Activated naive CD4-positive, alpha-beta T cell treated with anti-CD3 and anti-CD28 coated beads for 36 hours (primary cell): ENCODE data around the gene CRHR1. TPM values are rescaled to one million over a fixed set of nuclear protein-coding genes. Genes with fewer than 3 reads are reported as not detected.

Experiments used
- CTCF ChIA-PET: fragments of 350-600 bp; sonication (Branson Sonifier 250); formaldehyde crosslinking; loops from one replicate; lab custom pipeline; 2021; ENCODE audit warnings: antibody characterized with exemption; lab: Charles Lee
- DNase-seq: peaks from one replicate; pipeline ENCODE4 v3.0.0-alpha.2; 2020
- H3K27ac Mint-ChIP-seq: one replicate; pipeline ENCODE4 v1.8.0; 2021; ENCODE audit warnings: mild to moderate bottlenecking, mixed read lengths
- H3K27me3 Mint-ChIP-seq: one replicate; pipeline ENCODE4 v1.8.0; 2021; ENCODE audit warnings: low read depth, mixed read lengths
- H3K36me3 Mint-ChIP-seq: one replicate; pipeline ENCODE4 v1.8.0; 2021; ENCODE audit warnings: low read depth, mixed read lengths
- H3K4me1 Mint-ChIP-seq: one replicate; pipeline ENCODE4 v1.8.0; 2021; ENCODE audit warnings: low read depth, mixed read lengths
- H3K4me3 Mint-ChIP-seq: one replicate; pipeline ENCODE4 v1.8.0; 2021; ENCODE audit warnings: mild to moderate bottlenecking, moderate library complexity, mixed read lengths
- H3K9me3 Mint-ChIP-seq: one replicate; pipeline ENCODE4 v1.8.0; 2021; ENCODE audit warnings: mixed read lengths
- intact Hi-C: fragments of 100-400 bp; cut with micrococcal nuclease; formaldehyde crosslinking; loops from one replicate; pipeline ENCODE4 v1.15.1; 2023
- total RNA-seq, 2 experiments: library from RNA; stranded (reverse); gene quantifications; one replicate each; pipeline ENCODE4 v1.2.3, GENCODE V29; 2021

The CRHR1 gene
- total RNA-seq, 2 experiments from 2014 or later, result not detected

- intact Hi-C loops, result no loop called here
- no peaks in the 10 kb centered on the region for H3K4me1 Mint-ChIP-seq
- no peak overlapping the region for H3K4me3 Mint-ChIP-seq
- H3K9me3 Mint-ChIP-seq, result no peaks in the 10 kb centered on the region
- no peak for DNase-seq
- no peak overlapping the region for H3K27ac Mint-ChIP-seq
- CTCF ChIA-PET, result no interaction called here
- no peaks in the 10 kb centered on the region for H3K36me3 Mint-ChIP-seq
- peaks cover 5% of the 10 kb centered on the region for H3K27me3 Mint-ChIP-seq
These were observed 34.2 kb upstream of the CRHR1 start for GRCh38 chr17:45749831-45750335.

GRCh38 chr17:45750779-45751440 is 33.2 kb upstream of the CRHR1 start:
- Mint-ChIP-seq H3K4me1 (no peaks in the 10 kb centered on the region), H3K36me3 (no peaks in the 10 kb centered on the region), H3K4me3 (no peak overlapping the region), H3K9me3 (no peaks in the 10 kb centered on the region), H3K27me3 (peaks cover 12% of the 10 kb centered on the region), H3K27ac (no peak overlapping the region)
- CTCF ChIA-PET, result no interaction called here
- no peak for DNase-seq
- intact Hi-C loops, result no loop called here

GRCh38 chr17:45751466-45751865 is 32.7 kb upstream of the CRHR1 start:
- no peaks in the 10 kb centered on the region for H3K4me1 Mint-ChIP-seq
- intact Hi-C loops, result no loop called here
- H3K27me3 Mint-ChIP-seq, result peaks cover 12% of the 10 kb centered on the region
- no peak overlapping the region for H3K27ac Mint-ChIP-seq
- no peaks in the 10 kb centered on the region for H3K36me3 Mint-ChIP-seq
- DNase-seq, result no peak
- no peaks in the 10 kb centered on the region for H3K9me3 Mint-ChIP-seq
- CTCF ChIA-PET, result no interaction called here
- no peak overlapping the region for H3K4me3 Mint-ChIP-seq

GRCh38 chr17:45752246-45752645 is 31.9 kb upstream of the CRHR1 start:
- intact Hi-C loops, result no loop called here
- H3K9me3 Mint-ChIP-seq, result no peaks in the 10 kb centered on the region
- peaks cover 12% of the 10 kb centered on the region for H3K27me3 Mint-ChIP-seq
- H3K36me3 Mint-ChIP-seq, result no peaks in the 10 kb centered on the region
- no peaks in the 10 kb centered on the region for H3K4me1 Mint-ChIP-seq
- no peak for DNase-seq
- H3K4me3 Mint-ChIP-seq, result no peak overlapping the region
- no peak overlapping the region for H3K27ac Mint-ChIP-seq
- CTCF ChIA-PET, result interaction anchor here (0.9 kb wide), 1 partner anchor 31 kb away, joined by 4 read pairs; no protein-coding TSS in a partner anchor

- Mint-ChIP-seq H3K9me3 (no peaks in the 10 kb centered on the region), H3K36me3 (no peaks in the 10 kb centered on the region), H3K27ac (no peak overlapping the region), H3K4me1 (no peaks in the 10 kb centered on the region), H3K4me3 (no peak overlapping the region), H3K27me3 (peaks cover 12% of the 10 kb centered on the region)
- CTCF ChIA-PET, result no interaction called here
- intact Hi-C loops, result no loop called here
- no peak for DNase-seq
These were observed 30.4 kb upstream of the CRHR1 start for GRCh38 chr17:45753645-45754225.

GRCh38 chr17:45755050-45755449 is 29.1 kb upstream of the CRHR1 start:
- intact Hi-C loops, result no loop called here
- Mint-ChIP-seq H3K27ac (no peak overlapping the region), H3K4me3 (no peak overlapping the region), H3K36me3 (no peaks in the 10 kb centered on the region), H3K9me3 (no peaks in the 10 kb centered on the region), H3K27me3 (peaks cover 12% of the 10 kb centered on the region), H3K4me1 (no peaks in the 10 kb centered on the region)
- CTCF ChIA-PET, result no interaction called here
- no peak for DNase-seq

GRCh38 chr17:45756266-45756991 is 27.7 kb upstream of the CRHR1 start:
- Mint-ChIP-seq H3K4me3 (no peak overlapping the region), H3K36me3 (no peaks in the 10 kb centered on the region), H3K27me3 (peaks cover 12% of the 10 kb centered on the region), H3K9me3 (no peaks in the 10 kb centered on the region), H3K4me1 (no peaks in the 10 kb centered on the region), H3K27ac (no peak overlapping the region)
- CTCF ChIA-PET, result interaction anchor here (0.8 to 1.4 kb wide), 2 partner anchors 74 to 116 kb away, joined by 3 read pairs; no protein-coding TSS in a partner anchor
- DNase-seq, result no peak
- intact Hi-C loops, result loop anchor here (1.0 kb wide), 1 partner anchor 76 kb away; no protein-coding TSS in a partner anchor

- Mint-ChIP-seq H3K36me3 (no peaks in the 10 kb centered on the region), H3K4me1 (no peaks in the 10 kb centered on the region), H3K27ac (no peak overlapping the region), H3K9me3 (no peaks in the 10 kb centered on the region), H3K4me3 (no peak overlapping the region), H3K27me3 (peaks cover 10% of the 10 kb centered on the region)
- DNase-seq, result no peak
- intact Hi-C loops, result no loop called here
- CTCF ChIA-PET, result interaction anchor here (0.6 to 1.4 kb wide), 2 partner anchors 19 to 73 kb away, joined by 3 to 4 read pairs; no protein-coding TSS in a partner anchor
These were observed 26.5 kb upstream of the CRHR1 start for GRCh38 chr17:45757431-45758218.

- Mint-ChIP-seq H3K27me3 (peaks cover 8% of the 10 kb centered on the region), H3K9me3 (no peaks in the 10 kb centered on the region), H3K27ac (no peak overlapping the region), H3K36me3 (no peaks in the 10 kb centered on the region), H3K4me3 (no peak overlapping the region), H3K4me1 (no peaks in the 10 kb centered on the region)
- intact Hi-C loops, result no loop called here
- no peak for DNase-seq
- CTCF ChIA-PET, result no interaction called here
These were observed 25.6 kb upstream of the CRHR1 start for GRCh38 chr17:45758544-45758943.

- no peak overlapping the region for H3K27ac Mint-ChIP-seq
- H3K36me3 Mint-ChIP-seq, result no peaks in the 10 kb centered on the region
- H3K27me3 Mint-ChIP-seq, result peaks cover 8% of the 10 kb centered on the region
- H3K9me3 Mint-ChIP-seq, result no peaks in the 10 kb centered on the region
- CTCF ChIA-PET, result interaction anchor here (1.5 kb wide), 1 partner anchor 119 kb away, joined by 5 read pairs; no protein-coding TSS in a partner anchor
- intact Hi-C loops, result no loop called here
- H3K4me1 Mint-ChIP-seq, result no peaks in the 10 kb centered on the region
- DNase-seq, result no peak
- H3K4me3 Mint-ChIP-seq, result no peak overlapping the region
These were observed 24.4 kb upstream of the CRHR1 start for GRCh38 chr17:45759761-45760160.

- CTCF ChIA-PET, result interaction anchor here (0.6 kb wide), 1 partner anchor 1141 kb away, joined by 4 read pairs; no protein-coding TSS in a partner anchor
- H3K9me3 Mint-ChIP-seq, result no peaks in the 10 kb centered on the region
- H3K27me3 Mint-ChIP-seq, result no peaks in the 10 kb centered on the region
- no peak for DNase-seq
- H3K36me3 Mint-ChIP-seq, result no peaks in the 10 kb centered on the region
- no peak overlapping the region for H3K4me3 Mint-ChIP-seq
- no peaks in the 10 kb centered on the region for H3K4me1 Mint-ChIP-seq
- H3K27ac Mint-ChIP-seq, result no peak overlapping the region
- intact Hi-C loops, result no loop called here
These were observed 22.1 kb upstream of the CRHR1 start for GRCh38 chr17:45761957-45762565.
